ENCODE data around the gene FUT2. TPM values are rescaled to one million over a fixed set of nuclear protein-coding genes. Genes with fewer than 3 reads are reported as not detected.
A peak's percentile ranks its signal among the peaks of the same experiment; 100 is the strongest.

Gene FUT2
- total RNA-seq, 2 donors from 2014 or later = not detected

- no peaks in the 10 kb centered on the region for H3K9me3 Mint-ChIP-seq
- H3K27ac Mint-ChIP-seq = no peak overlapping the region
- H3K36me3 Mint-ChIP-seq (ENCODE audit: low read depth) = no peaks in the 10 kb centered on the region
- no peak overlapping the region for H3K4me3 Mint-ChIP-seq
- H3K4me1 Mint-ChIP-seq = peaks cover 9% of the 10 kb centered on the region
- H3K27me3 Mint-ChIP-seq = peaks cover 4% of the 10 kb centered on the region
- ATAC-seq (replicated peaks) = no peak
These were observed 45.6 kb downstream of the FUT2 start for GRCh38 chr19:48741129-48741999.

GRCh38 chr19:48742096-48742495, 46.3 kb downstream of the FUT2 start:
- no peak overlapping the region for H3K27ac Mint-ChIP-seq
- H3K4me3 Mint-ChIP-seq = no peak overlapping the region
- H3K4me1 Mint-ChIP-seq = peaks cover 10% of the 10 kb centered on the region
- peaks cover 5% of the 10 kb centered on the region for H3K27me3 Mint-ChIP-seq
- H3K9me3 Mint-ChIP-seq = no peaks in the 10 kb centered on the region
- no peaks in the 10 kb centered on the region for H3K36me3 Mint-ChIP-seq (ENCODE audit: low read depth)
- ATAC-seq (replicated peaks) = no peak

DNA sequence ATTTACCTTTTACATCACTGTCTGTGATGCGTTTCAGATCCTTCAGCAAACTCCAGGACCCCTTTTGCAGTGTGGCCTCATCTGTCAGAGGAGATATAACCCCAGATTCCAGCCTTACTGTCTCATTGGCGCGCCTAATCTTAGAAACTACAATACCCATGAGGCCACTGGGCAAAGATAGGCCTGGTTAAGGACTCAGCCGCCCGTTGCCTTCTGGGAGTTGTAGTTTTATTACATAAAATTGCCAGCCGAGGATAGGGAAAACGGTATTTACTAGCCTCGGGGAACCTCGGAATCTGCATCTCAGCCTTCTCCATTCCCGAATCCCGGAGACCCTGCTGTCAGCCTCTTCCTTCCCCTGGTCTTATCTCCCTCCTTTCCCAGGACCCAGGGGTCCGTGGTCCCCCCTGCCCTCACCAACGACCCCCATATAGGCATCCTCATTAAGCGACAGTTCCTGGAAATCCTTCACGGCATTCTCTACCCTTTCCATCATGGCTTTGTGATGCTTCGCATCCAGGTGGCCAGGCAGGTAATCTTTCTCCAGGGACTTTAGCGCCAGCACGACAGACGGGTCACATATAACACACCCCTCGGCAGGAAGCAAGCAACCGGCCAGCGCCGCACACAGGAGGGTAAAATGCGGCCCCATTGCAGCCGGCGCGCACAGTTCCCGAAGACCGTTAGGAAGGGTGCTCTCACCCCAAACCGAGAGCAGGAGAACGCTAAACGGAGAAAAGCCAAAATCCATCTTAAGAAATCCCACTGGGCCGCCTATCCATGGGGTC, 49.6 kb downstream of the FUT2 start:
- H3K9me3 Mint-ChIP-seq = no peaks in the 10 kb centered on the region
- peaks cover 6% of the 10 kb centered on the region for H3K4me1 Mint-ChIP-seq
- H3K36me3 Mint-ChIP-seq (ENCODE audit: low read depth) = no peaks in the 10 kb centered on the region
- H3K4me3 Mint-ChIP-seq = peak overlapping the region; percentile 57
- ATAC-seq (replicated peaks) = peak; percentile 68
- H3K27me3 Mint-ChIP-seq = peaks cover 5% of the 10 kb centered on the region
- no peak overlapping the region for H3K27ac Mint-ChIP-seq

GRCh38 chr19:48746110-48746509, 50.3 kb downstream of the FUT2 start:
- Mint-ChIP-seq H3K36me3 (ENCODE audit: low read depth) (no peaks in the 10 kb centered on the region), H3K27me3 (peaks cover 5% of the 10 kb centered on the region), H3K27ac (no peak overlapping the region), H3K9me3 (no peaks in the 10 kb centered on the region), H3K4me1 (peaks cover 6% of the 10 kb centered on the region), H3K4me3 (peak overlapping the region; percentile 57)
- no peak for ATAC-seq (replicated peaks)

DNA sequence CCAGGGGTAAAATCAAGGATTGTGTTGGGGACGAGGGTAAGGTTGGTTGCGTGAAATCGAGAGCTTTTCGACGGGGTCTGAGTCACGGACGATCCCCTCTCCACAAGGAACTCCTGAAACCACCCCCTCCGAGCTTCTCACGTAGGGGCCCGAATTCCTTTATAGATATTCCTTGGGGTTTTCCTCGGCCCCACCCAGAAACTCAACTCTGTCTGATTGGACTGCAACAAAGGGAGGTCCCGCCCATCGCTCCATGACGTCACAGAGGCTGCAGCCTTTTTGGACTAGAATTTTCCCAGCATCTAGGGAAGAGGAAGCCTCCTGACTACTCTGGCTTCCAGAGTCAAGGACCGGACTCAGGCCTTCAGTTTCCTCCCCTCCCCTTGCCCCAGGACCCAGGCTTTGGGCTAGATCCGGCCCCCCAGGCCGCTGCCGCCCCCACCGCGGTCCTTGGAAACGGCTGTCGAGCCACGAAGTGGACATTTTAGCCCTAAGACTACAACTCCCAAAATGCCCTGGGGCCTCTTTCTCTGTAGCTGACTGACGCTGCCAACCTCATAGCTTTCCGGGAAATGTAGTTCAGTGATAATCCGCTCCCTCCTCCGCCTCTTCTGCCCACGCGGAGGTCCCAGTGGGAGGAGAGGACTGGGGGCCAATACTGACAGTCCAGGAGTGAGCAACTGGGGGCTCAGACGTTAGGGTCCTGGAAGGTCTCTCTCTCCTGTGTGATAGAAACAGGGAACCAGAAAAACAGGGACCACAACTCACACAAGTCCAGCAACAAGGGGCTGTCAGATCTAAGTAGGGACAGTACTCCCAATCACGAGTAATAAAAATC, 51.2 kb downstream of the FUT2 start, which contains the start of gene IZUMO1:
Gene IZUMO1 (minus strand): TSS at position 172 of the 838 bp plus-strand sequence. CDS start 1,050 bp downstream, outside the sequence.
- no peaks in the 10 kb centered on the region for H3K36me3 Mint-ChIP-seq (ENCODE audit: low read depth)
- peaks cover 6% of the 10 kb centered on the region for H3K4me1 Mint-ChIP-seq
- peaks cover 5% of the 10 kb centered on the region for H3K27me3 Mint-ChIP-seq
- H3K4me3 Mint-ChIP-seq = peak within 1 kb of the TSS; percentile 57
- ATAC-seq (replicated peaks) = peak; percentile 87
- H3K9me3 Mint-ChIP-seq = no peaks in the 10 kb centered on the region
- peak within 1 kb of the TSS; percentile 50 for H3K27ac Mint-ChIP-seq

DNA sequence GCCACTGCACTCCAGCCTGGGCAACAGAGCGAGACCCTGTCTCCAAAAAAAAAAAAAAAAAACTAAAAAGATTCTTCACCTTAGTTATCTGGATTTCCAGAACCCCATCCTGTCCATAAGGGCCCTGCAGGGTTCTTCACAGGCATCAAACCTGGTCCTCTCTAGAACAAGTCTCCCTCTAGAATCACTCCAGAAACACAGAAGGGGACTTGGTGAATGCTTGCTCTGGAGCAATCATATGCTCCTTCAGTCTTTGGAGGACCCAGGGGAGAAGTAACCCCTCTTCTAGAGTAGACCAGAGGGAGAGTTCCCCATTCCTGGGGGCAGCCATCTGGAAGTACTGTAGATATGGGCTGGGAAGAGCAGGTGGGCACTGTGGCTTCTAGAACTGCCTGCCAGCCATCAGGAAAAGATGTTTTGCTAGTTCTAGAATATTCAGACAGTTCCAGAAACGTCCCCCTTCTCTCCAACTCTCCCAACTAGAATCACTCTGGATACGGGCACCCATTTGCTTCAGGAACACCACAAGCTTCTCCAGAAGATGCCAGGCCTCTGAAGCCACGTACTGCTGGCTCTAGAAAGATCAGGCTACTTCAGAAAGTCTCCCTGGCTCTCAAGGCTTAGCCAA, 53.9 kb downstream of the FUT2 start:
- Mint-ChIP-seq H3K27ac (no peak overlapping the region), H3K9me3 (no peaks in the 10 kb centered on the region), H3K36me3 (ENCODE audit: low read depth) (no peaks in the 10 kb centered on the region), H3K4me1 (peaks cover 14% of the 10 kb centered on the region), H3K4me3 (no peak overlapping the region), H3K27me3 (peaks cover 15% of the 10 kb centered on the region)
- ATAC-seq (replicated peaks) = no peak

DNA sequence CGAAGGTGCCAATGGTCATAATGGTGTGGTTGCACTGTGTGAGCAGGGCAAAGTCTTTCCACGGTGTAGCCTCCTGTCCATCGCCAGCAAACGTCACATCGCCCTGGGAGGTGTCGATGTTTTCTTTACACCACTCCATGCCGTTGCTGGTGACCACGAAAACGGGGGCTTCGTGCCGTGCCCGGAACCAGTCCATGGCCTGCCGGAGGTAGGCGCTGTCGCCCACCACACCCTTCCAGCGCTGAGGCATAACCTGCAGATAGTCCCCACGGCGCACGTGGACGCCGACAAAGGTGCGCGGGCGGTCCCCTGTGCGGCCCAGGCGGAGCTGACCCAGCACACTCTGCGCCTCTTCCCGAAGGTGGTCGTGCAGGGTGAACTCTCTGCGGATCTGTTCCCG, 54.6 kb downstream of the FUT2 start:
- no peak overlapping the region for H3K4me3 Mint-ChIP-seq
- H3K9me3 Mint-ChIP-seq = no peaks in the 10 kb centered on the region
- no peaks in the 10 kb centered on the region for H3K36me3 Mint-ChIP-seq (ENCODE audit: low read depth)
- ATAC-seq (replicated peaks) = no peak
- H3K4me1 Mint-ChIP-seq = peaks cover 14% of the 10 kb centered on the region
- no peak overlapping the region for H3K27ac Mint-ChIP-seq
- peaks cover 15% of the 10 kb centered on the region for H3K27me3 Mint-ChIP-seq

GRCh38 chr19:48750771-48751504, 55.2 kb downstream of the FUT2 start:
- Mint-ChIP-seq H3K27ac (no peak overlapping the region), H3K27me3 (peaks cover 15% of the 10 kb centered on the region), H3K9me3 (no peaks in the 10 kb centered on the region), H3K4me1 (peaks cover 13% of the 10 kb centered on the region), H3K36me3 (ENCODE audit: low read depth) (no peaks in the 10 kb centered on the region), H3K4me3 (peak overlapping the region; percentile 14)
- no peak for ATAC-seq (replicated peaks)

GRCh38 chr19:48751845-48752495, 56.2 kb downstream of the FUT2 start:
- peak; percentile 7 for ATAC-seq (replicated peaks)
- Mint-ChIP-seq H3K4me1 (peaks cover 8% of the 10 kb centered on the region), H3K27me3 (peaks cover 10% of the 10 kb centered on the region), H3K4me3 (peak overlapping the region; percentile 62), H3K9me3 (no peaks in the 10 kb centered on the region), H3K36me3 (ENCODE audit: low read depth) (no peaks in the 10 kb centered on the region), H3K27ac (no peak overlapping the region)

- Mint-ChIP-seq H3K36me3 (ENCODE audit: low read depth) (no peaks in the 10 kb centered on the region), H3K4me1 (peaks cover 8% of the 10 kb centered on the region), H3K9me3 (no peaks in the 10 kb centered on the region), H3K4me3 (peak within 1 kb of the TSS; percentile 78), H3K27me3 (peaks cover 10% of the 10 kb centered on the region), H3K27ac (no peak within 1 kb of the TSS)
- ATAC-seq (replicated peaks) = peak; percentile 79
These were observed 57.0 kb downstream of the FUT2 start, which contains the start of gene FUT1 for GRCh38 chr19:48752496-48753365. Gene FUT1, minus strand, starts transcription at chr19:48752641. Its CDS starts 1,360 bp downstream, at chr19:48751281.

DNA sequence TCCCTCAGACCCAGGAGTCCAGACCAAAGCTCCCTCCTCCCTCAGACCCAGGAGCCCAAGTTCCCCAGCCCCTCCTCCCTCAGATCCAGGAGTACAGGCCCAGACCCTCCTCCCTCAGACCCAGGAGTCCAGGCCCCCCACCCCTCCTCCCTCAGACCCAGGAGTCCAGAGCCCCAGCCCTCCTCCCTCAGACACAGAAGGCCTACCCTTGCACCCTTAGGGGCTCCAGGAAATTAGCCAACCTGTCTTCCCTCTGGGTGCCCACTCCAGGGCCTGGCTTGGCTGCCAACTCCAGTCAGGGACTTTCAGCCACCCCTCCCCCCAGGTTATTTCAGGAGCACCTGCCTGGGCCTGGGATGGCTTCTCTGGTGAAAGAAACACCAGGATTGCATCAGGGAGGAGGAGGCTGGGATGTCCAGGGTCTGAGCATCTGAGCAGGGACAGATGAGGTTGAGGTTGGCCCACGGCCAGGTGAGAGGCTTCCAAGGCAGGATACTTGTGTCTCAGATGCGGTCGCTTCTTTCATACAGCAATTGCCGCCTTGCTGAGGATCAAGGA, 59.4 kb downstream of the FUT2 start, which contains the start of gene FGF21:
Gene FGF21 (plus strand): TSS at position 441 of the 558 bp plus-strand sequence. CDS start 713 bp downstream, outside the sequence.
- H3K9me3 Mint-ChIP-seq = no peaks in the 10 kb centered on the region
- peak within 1 kb of the TSS; percentile 78 for H3K4me3 Mint-ChIP-seq
- H3K27ac Mint-ChIP-seq = no peak within 1 kb of the TSS
- H3K27me3 Mint-ChIP-seq = peaks cover 10% of the 10 kb centered on the region
- H3K36me3 Mint-ChIP-seq (ENCODE audit: low read depth) = no peaks in the 10 kb centered on the region
- no peak for ATAC-seq (replicated peaks)
- peaks cover 8% of the 10 kb centered on the region for H3K4me1 Mint-ChIP-seq

Data from activated T-helper 17 cell treated with anti-CD3 and anti-CD28 coated beads, Interleukin-2, amount 50 U/mL, for 72 hours (primary cell).